Fibroblast of lung (primary cell): ENCODE measurements around the gene SIAH2. TPM values are rescaled to one million over a fixed set of nuclear protein-coding genes. Genes with fewer than 3 reads are reported as not detected.

Source experiments
- DNase-seq, 2 donors: peaks; one replicate each; pipeline versions ENCODE4 v3.0.0 to v3.0.0-alpha.2; 2010; ENCODE audit warnings: low read depth in 2 of 2
- H2AFZ ChIP-seq: 2 replicates; pipeline ENCODE4 v1.5.1; 2012; ENCODE audit warnings: low read length, control low read depth, inconsistent platforms
- H3K27ac ChIP-seq: 2 replicates; pipeline ENCODE4 v1.5.1; 2011; ENCODE audit warnings: low read length, control low read depth; ENCODE audit not compliant: insufficient read depth
- H3K27me3 ChIP-seq: 2 replicates; pipeline ENCODE4 v1.5.1; 2011; ENCODE audit warnings: mild to moderate bottlenecking, low read length; ENCODE audit not compliant: control insufficient read depth, insufficient read depth
- H3K36me3 ChIP-seq: 2 replicates; pipeline ENCODE4 v1.5.1; 2011; ENCODE audit warnings: low read length; ENCODE audit not compliant: control insufficient read depth, insufficient read depth
- H3K4me1 ChIP-seq: 2 replicates; pipeline ENCODE4 v1.5.1; 2011; ENCODE audit warnings: low read length; ENCODE audit not compliant: control insufficient read depth, insufficient read depth; ENCODE audit errors: extremely low read depth
- H3K4me2 ChIP-seq: 2 replicates; pipeline ENCODE4 v1.5.1; 2011; ENCODE audit warnings: low read length, control low read depth; ENCODE audit not compliant: insufficient read depth; ENCODE audit errors: extremely low read depth
- H3K4me3 ChIP-seq, 4 experiments: fragments of 200-600 bp in 1 of 4; sonication (generic) in 1 of 4; replicated peaks in 1 of 4; 2 replicates each; pipeline ENCODE4 v1.5.1; 2011 to 2016; ENCODE audit warnings: low read length in 4 of 4, low read depth in 3 of 4, mild to moderate bottlenecking in 3 of 4, control low read depth in 2 of 4, inconsistent platforms in 1 of 4, mixed read lengths in 1 of 4; ENCODE audit not compliant: insufficient read depth in 1 of 4; ENCODE audit errors: control extremely low read depth in 1 of 4
- H3K79me2 ChIP-seq: 2 replicates; pipeline ENCODE4 v1.5.1; 2012; ENCODE audit warnings: mild to moderate bottlenecking, low read length, inconsistent platforms; ENCODE audit not compliant: control insufficient read depth, insufficient read depth
- H3K9ac ChIP-seq: 2 replicates; pipeline ENCODE4 v1.5.1; 2011; ENCODE audit warnings: mild to moderate bottlenecking, low read length, control low read depth; ENCODE audit not compliant: insufficient read depth
- H3K9me3 ChIP-seq: 2 replicates; pipeline ENCODE4 v1.5.1; 2012; ENCODE audit warnings: low read depth, low read length; ENCODE audit not compliant: control insufficient read depth, insufficient read depth
- H4K20me1 ChIP-seq: 2 replicates; pipeline ENCODE4 v1.5.1; 2011; ENCODE audit warnings: low read length; ENCODE audit not compliant: control insufficient read depth, insufficient read depth; ENCODE audit errors: extremely low read depth
- CTCF ChIP-seq, 2 donors: IDR thresholded peaks in 1 of 2; conservative IDR thresholded peaks in 1 of 2; 1 replicate in 1 of 2; 2 replicates in 1 of 2; pipeline ENCODE4 v1.5.1; 2011 to 2012; ENCODE audit warnings: low read length in 2 of 2, control low read depth in 1 of 2, inconsistent platforms in 1 of 2, low read depth in 1 of 2, mild to moderate bottlenecking in 1 of 2
- EZH2 ChIP-seq: IDR thresholded peaks from 2 replicates; pipeline ENCODE4 v1.5.1; 2012; ENCODE audit warnings: low read length, control low read depth, mild to moderate bottlenecking; ENCODE audit errors: missing control alignments
- polyA plus RNA-seq, 2 donors: library from polyadenylated mRNA; depleted of rRNA in 1 of 2; stranded (reverse) in 1 of 2; unstranded in 1 of 2; fragments of >200 nt; gene quantifications; 2 replicates each; pipeline ENCODE4 v1.2.1, GENCODE V29; 2011 to 2012; ENCODE audit warnings: missing spikeins in 1 of 2
- total RNA-seq: library from RNA; depleted of rRNA; stranded (reverse); fragments of >200 nt; gene quantifications from 2 replicates; pipeline ENCODE4 v1.2.1, GENCODE V29; 2014

The SIAH2 gene
- total and polyA plus RNA-seq, 2 donors (not counting 1 experiment from before 2014, with no cell fraction given): 28.9 to 29.7 TPM

- Histone ChIP-seq H2AFZ (no peak overlapping the region), H3K9ac (no peak overlapping the region), H3K4me1 (no peaks in the 10 kb centered on the region), H3K9me3 (no peaks in the 10 kb centered on the region), H3K36me3 (peaks cover 2% of the 10 kb centered on the region), H3K27me3 (no peaks in the 10 kb centered on the region), H3K27ac (no peak overlapping the region), H3K4me2 (no peak overlapping the region), H3K79me2 (peaks cover 70% of the 10 kb centered on the region), H3K4me3 (no peak overlapping the region), H4K20me1 (no peaks in the 10 kb centered on the region)
- no peak for DNase-seq
- TF ChIP-seq EZH2: no peak
- no peak for TF ChIP-seq CTCF (conservative IDR thresholded peaks at IDR 0.05 in 1 of 2, IDR thresholded peaks at IDR 0.05 in 1 of 2; ENCODE audit: low read depth in 1 of 2, low read length in 2 of 2)
Observed at GRCh38 chr3:150749255-150749654, 13.7 kb downstream of the SIAH2 start.

DNA sequence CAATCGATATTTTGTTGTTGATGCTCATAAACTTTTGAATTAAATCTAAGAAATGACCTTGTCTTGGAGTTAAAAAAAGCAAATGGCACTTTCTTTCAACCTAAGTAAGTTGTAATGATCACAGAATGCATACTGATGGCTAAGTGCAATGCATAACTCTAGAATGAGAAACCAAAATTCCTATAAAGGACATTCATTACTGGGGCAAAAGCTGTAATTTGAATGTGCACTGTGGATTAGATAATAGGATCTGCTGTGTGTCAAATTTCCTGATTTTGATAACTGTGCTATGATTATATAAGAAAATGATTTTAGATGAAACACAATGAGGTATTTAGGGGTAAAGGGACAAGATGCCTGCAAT is 14.3 kb downstream of the SIAH2 start:
- Histone ChIP-seq H3K9ac (no peak overlapping the region), H3K4me2 (no peak overlapping the region), H3K79me2 (peaks cover 69% of the 10 kb centered on the region), H3K36me3 (peaks cover 2% of the 10 kb centered on the region), H3K9me3 (no peaks in the 10 kb centered on the region), H3K27ac (no peak overlapping the region), H3K4me1 (peaks cover 4% of the 10 kb centered on the region), H4K20me1 (no peaks in the 10 kb centered on the region), H3K4me3 (no peak overlapping the region), H2AFZ (no peak overlapping the region), H3K27me3 (no peaks in the 10 kb centered on the region)
- peak in 1 of 2 donors; percentile 51 for DNase-seq
- TF ChIP-seq CTCF (conservative IDR thresholded peaks at IDR 0.05 in 1 of 2, IDR thresholded peaks at IDR 0.05 in 1 of 2; ENCODE audit: low read depth in 1 of 2, low read length in 2 of 2) (no peak), EZH2 (no peak)

GRCh38 chr3:150747886-150748683 is 14.9 kb downstream of the SIAH2 start:
- H3K4me1 ChIP-seq: peaks cover 4% of the 10 kb centered on the region
- no peak for DNase-seq

More at GRCh38 chr3:150747886-150748683, 14.9 kb downstream of the SIAH2 start:
- Histone ChIP-seq H3K4me2 (no peak overlapping the region), H3K36me3 (peaks cover under 1% of the 10 kb centered on the region), H2AFZ (no peak overlapping the region), H3K9me3 (no peaks in the 10 kb centered on the region), H3K27ac (no peak overlapping the region), H3K79me2 (peaks cover 69% of the 10 kb centered on the region), H3K27me3 (no peaks in the 10 kb centered on the region), H4K20me1 (no peaks in the 10 kb centered on the region), H3K9ac (no peak overlapping the region), H3K4me3 (no peak overlapping the region)
- TF ChIP-seq EZH2 (no peak), CTCF (conservative IDR thresholded peaks at IDR 0.05 in 1 of 2, IDR thresholded peaks at IDR 0.05 in 1 of 2; ENCODE audit: low read depth in 1 of 2, low read length in 2 of 2) (no peak)
